HCT116 (cell line): ENCODE results near the gene EIF3M. TPM values are rescaled to one million over a fixed set of nuclear protein-coding genes. Genes with fewer than 3 reads are reported as not detected.

Source experiments
- ATAC-seq: fragments of 200-7000 bp; cut with Tn5 transposase; 2 replicates; pipeline ENCODE4 v1.9.1; 2020; ENCODE audit warnings: mild to moderate bottlenecking, moderate library complexity
- BruUV-seq: library from RNA; stranded (reverse); fragments of 400-500 nt; replicated peaks from 2 replicates; lab custom pipeline; 2021; lab: Mats Ljungman, UMichigan
- CTCF ChIA-PET: fragments of 300-600 bp; sonication (Branson Sonifier 250); formaldehyde crosslinking; loops from one replicate; lab custom pipeline; 2021; ENCODE audit warnings: antibody characterized with exemption; lab: Charles Lee
- POLR2A ChIA-PET: fragments of 300-600, 350-600 bp; sonication (Branson Sonifier 250); formaldehyde crosslinking; loops from one replicate; lab custom pipeline; 2021; ENCODE audit warnings: antibody characterized with exemption; lab: Charles Lee
- RAD21 ChIA-PET, 2 experiments: fragments of 300-600 bp; sonication (Branson Sonifier 250); formaldehyde crosslinking; loops; one replicate each; lab custom pipeline; 2023; ENCODE audit warnings: low total read pairs in 2 of 2; ENCODE audit not compliant: uncharacterized antibody in 2 of 2, unreplicated experiment in 2 of 2, low non-redundant PET in 1 of 2; lab: Charles Lee
- DNase-seq: peaks from one replicate; pipeline ENCODE4 v3.0.0-alpha.2; 2010; ENCODE audit warnings: low read depth, low spot score
- H2AFZ ChIP-seq: fragments of 200-600 bp; shearing (Covaris generic), sonication (generic); 2 replicates; pipeline ENCODE4 v1.6.1; 2017; ENCODE audit warnings: low read depth, mixed run types, mixed read lengths, antibody characterized with exemption, low read length; ENCODE audit not compliant: poor library complexity, severe bottlenecking
- H3K27ac ChIP-seq: 2 replicates; pipeline ENCODE4 v1.5.1; 2012; ENCODE audit warnings: low read depth, low read length
- H3K27me3 ChIP-seq: fragments of 200-600 bp; sonication (generic); 2 replicates; pipeline ENCODE4 v1.6.1; 2016; ENCODE audit warnings: mixed run types, low read length, mixed read lengths; ENCODE audit not compliant: insufficient read depth
- H3K36me3 ChIP-seq, 2 experiments: fragments of 200-500 bp in 1 of 2; fragments of 200-600 bp in 1 of 2; sonication (Bioruptor generic) in 1 of 2; sonication (generic) in 1 of 2; 2 replicates each; pipeline versions ENCODE4 v1.5.1 to v1.6.1; 2014 to 2016; ENCODE audit warnings: low read length in 2 of 2, inconsistent platforms in 1 of 2, mixed read lengths in 1 of 2, mixed run types in 1 of 2; ENCODE audit not compliant: insufficient read depth in 2 of 2, control insufficient read depth in 1 of 2
- H3K4me1 ChIP-seq, 2 experiments: fragments of 200-600 bp in 1 of 2; sonication (generic) in 1 of 2; 2 replicates each; pipeline versions ENCODE4 v1.5.1 to v1.6.1; 2012 to 2017; ENCODE audit warnings: low read length in 2 of 2, inconsistent platforms in 1 of 2, mild to moderate bottlenecking in 1 of 2, mixed read lengths in 1 of 2, mixed run types in 1 of 2, moderate library complexity in 1 of 2; ENCODE audit not compliant: insufficient read depth in 2 of 2, control insufficient read depth in 1 of 2
- H3K4me2 ChIP-seq: fragments of 200-600 bp; sonication (generic); 2 replicates; pipeline ENCODE4 v1.6.1; 2017; ENCODE audit warnings: mixed run types, low read length, mixed read lengths
- H3K4me3 ChIP-seq, 2 experiments: fragments of 200-600 bp in 1 of 2; sonication (generic) in 1 of 2; replicated peaks in 1 of 2; 2 replicates each; pipeline ENCODE4 v1.5.1; 2011 to 2016; ENCODE audit warnings: low read length in 2 of 2, control low read depth in 1 of 2, low read depth in 1 of 2, mild to moderate bottlenecking in 1 of 2, mixed read lengths in 1 of 2, mixed run types in 1 of 2
- H3K79me2 ChIP-seq: fragments of 200-600 bp; sonication (generic); 2 replicates; pipeline ENCODE4 v1.6.1; 2017; ENCODE audit warnings: mild to moderate bottlenecking, mixed run types, low read length, moderate library complexity, mixed read lengths; ENCODE audit not compliant: insufficient read depth
- H3K9ac ChIP-seq: fragments of 200-600 bp; sonication (generic); 2 replicates; pipeline ENCODE4 v1.6.1; 2016; ENCODE audit warnings: low read length, mixed read lengths
- H3K9me2 ChIP-seq: fragments of 200-600 bp; sonication (generic), shearing (Covaris generic); 2 replicates; pipeline ENCODE4 v1.6.1; 2017; ENCODE audit warnings: mixed run types, mild to moderate bottlenecking, moderate library complexity; ENCODE audit not compliant: insufficient read depth
- H3K9me3 ChIP-seq, 2 experiments: fragments of 200-500 bp in 1 of 2; fragments of 200-600 bp in 1 of 2; sonication (Bioruptor generic) in 1 of 2; sonication (generic) in 1 of 2; 2 replicates each; pipeline ENCODE4 v1.6.1; 2014 to 2017; ENCODE audit warnings: low read length in 2 of 2, mixed read lengths in 2 of 2, inconsistent platforms in 1 of 2, low read depth in 1 of 2, mild to moderate bottlenecking in 1 of 2, mixed run types in 1 of 2, moderate library complexity in 1 of 2; ENCODE audit not compliant: control insufficient read depth in 1 of 2, insufficient read depth in 1 of 2
- H4K20me1 ChIP-seq: fragments of 200-600 bp; sonication (generic), shearing (Covaris generic); 2 replicates; pipeline ENCODE4 v1.6.1; 2017; ENCODE audit warnings: mixed run types, mild to moderate bottlenecking, moderate library complexity; ENCODE audit not compliant: insufficient read depth
- FOSL1 ChIP-seq: IDR thresholded peaks from 2 replicates; pipeline ENCODE4 v1.6.1; 2012; ENCODE audit warnings: low read depth
- POLR2AphosphoS5 ChIP-seq: IDR thresholded peaks from 2 replicates; pipeline ENCODE4 v1.6.1; 2011; ENCODE audit warnings: mild to moderate bottlenecking, low read depth, low read length, moderate library complexity
- RAD21 ChIP-seq: IDR thresholded peaks from 2 replicates; pipeline ENCODE4 v1.6.1; 2012; ENCODE audit warnings: low read depth, mild to moderate bottlenecking
- SRF ChIP-seq: IDR thresholded peaks from 2 replicates; pipeline ENCODE4 v1.6.1; 2012; ENCODE audit warnings: low read depth
- ZNF274 ChIP-seq: fragments of 200-500 bp; sonication (Bioruptor generic); IDR thresholded peaks from 2 replicates; pipeline ENCODE4 v1.6.1; 2014; ENCODE audit warnings: mild to moderate bottlenecking, low read depth, low read length, inconsistent platforms
- intact Hi-C: fragments of 100-400 bp; cut with micrococcal nuclease; formaldehyde crosslinking; loops from 2 replicates; pipeline ENCODE4 v1.10.0; 2022
- total RNA-seq: library from RNA; stranded (reverse); gene quantifications from one replicate; pipeline ENCODE4 v1.2.1, GENCODE V29; 2021; ENCODE audit not compliant: unreplicated experiment
- TF ChIP-seq, protein P1 (sequence below): IDR thresholded peaks from 2 replicates; pipeline ENCODE4 v1.6.1; 2011; ENCODE audit warnings: mild to moderate bottlenecking, low read length, moderate library complexity; ENCODE audit not compliant: insufficient replicate concordance; ENCODE audit errors: extremely low read depth

EIF3M gene
- total RNA-seq, 1 experiment from 2014 or later, result 346 TPM

DNA sequence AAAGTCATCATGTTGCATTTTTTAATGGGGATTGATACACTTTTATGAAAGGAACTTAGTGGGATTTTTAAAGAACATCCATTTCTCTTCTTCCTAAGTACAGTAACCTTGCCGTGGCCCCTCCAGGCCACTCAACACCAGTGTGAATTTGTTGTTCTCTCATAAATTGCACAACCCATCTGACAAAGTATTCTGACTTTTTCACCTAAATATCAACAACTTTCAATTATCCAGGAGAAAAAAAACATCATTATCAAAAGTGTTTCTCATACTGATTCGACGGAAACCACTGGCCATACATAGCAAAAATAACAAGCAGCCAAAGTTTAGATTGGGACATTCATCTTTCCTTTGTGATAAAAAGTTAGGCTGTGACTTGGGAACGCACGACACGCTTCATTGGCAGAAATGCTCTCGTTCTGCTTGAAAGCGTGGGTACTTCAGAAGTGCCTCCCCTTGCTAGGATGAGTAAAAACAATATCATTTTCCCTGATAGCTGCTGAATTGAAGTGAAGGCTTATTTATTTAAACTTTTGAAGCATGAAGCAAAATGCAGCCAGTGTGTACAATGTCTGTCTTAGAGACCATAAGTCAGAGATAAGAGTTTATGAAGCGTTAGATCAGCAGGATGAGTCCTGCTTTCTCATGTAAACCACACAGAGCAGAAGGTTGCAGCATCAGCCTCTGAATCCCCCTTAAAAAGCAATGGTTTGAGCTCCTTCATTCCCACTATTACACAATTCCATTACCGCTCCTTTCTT, 20.6 kb upstream of the EIF3M start (continued):
- TF ChIP-seq SRF, result no peak
- no peak for TF ChIP-seq ZNF274

DNA sequence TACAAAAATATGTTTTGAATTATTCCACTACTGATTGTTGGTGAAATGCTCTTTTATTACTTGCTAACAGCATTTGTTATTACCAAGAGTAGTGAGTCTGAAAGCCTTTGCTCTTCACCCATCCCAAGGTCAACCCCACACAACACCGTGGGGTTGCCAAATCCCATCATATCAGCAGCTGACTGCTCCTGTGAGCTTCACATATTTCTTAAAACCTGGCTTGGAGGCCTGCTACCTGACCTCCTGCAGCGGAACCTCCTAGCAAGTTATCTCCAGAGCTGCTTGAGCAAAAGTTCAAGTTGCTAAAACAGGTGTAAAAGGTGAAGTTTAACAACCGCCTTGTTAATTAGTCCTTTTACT, 20.1 kb upstream of the EIF3M start:
- Histone ChIP-seq H4K20me1 (no peaks in the 10 kb centered on the region), H3K27me3 (no peaks in the 10 kb centered on the region), H3K36me3 (no peaks in the 10 kb centered on the region), H3K9me3 (no peaks in the 10 kb centered on the region), H3K27ac (no peak overlapping the region), H2AFZ (no peak overlapping the region), H3K9me2 (no peaks in the 10 kb centered on the region), H3K9ac (no peak overlapping the region), H3K4me3 (no peak overlapping the region), H3K4me1 (no peaks in the 10 kb centered on the region), H3K79me2 (no peaks in the 10 kb centered on the region), H3K4me2 (no peak overlapping the region)
- POLR2A ChIA-PET, result no interaction called here
- ATAC-seq, result no peak
- no TSS peak for BruUV-seq
- DNase-seq, result no peak
- intact Hi-C loops, result no loop called here
- RAD21 ChIA-PET, result no interaction called here
- CTCF ChIA-PET, result no interaction called here
- TF ChIP-seq, protein P1, sequence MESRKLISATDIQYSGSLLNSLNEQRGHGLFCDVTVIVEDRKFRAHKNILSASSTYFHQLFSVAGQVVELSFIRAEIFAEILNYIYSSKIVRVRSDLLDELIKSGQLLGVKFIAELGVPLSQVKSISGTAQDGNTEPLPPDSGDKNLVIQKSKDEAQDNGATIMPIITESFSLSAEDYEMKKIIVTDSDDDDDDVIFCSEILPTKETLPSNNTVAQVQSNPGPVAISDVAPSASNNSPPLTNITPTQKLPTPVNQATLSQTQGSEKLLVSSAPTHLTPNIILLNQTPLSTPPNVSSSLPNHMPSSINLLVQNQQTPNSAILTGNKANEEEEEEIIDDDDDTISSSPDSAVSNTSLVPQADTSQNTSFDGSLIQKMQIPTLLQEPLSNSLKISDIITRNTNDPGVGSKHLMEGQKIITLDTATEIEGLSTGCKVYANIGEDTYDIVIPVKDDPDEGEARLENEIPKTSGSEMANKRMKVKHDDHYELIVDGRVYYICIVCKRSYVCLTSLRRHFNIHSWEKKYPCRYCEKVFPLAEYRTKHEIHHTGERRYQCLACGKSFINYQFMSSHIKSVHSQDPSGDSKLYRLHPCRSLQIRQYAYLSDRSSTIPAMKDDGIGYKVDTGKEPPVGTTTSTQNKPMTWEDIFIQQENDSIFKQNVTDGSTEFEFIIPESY, result no peak
- TF ChIP-seq POLR2AphosphoS5 (no peak), FOSL1 (no peak), RAD21 (no peak)
